H9 (cell line): ENCODE results near the gene HS1BP3. TPM values are rescaled to one million over a fixed set of nuclear protein-coding genes. Genes with fewer than 3 reads are reported as not detected.

Experiments used
- DNase-seq: peaks from one replicate; pipeline ENCODE4 v3.0.0-alpha.2; 2017
- H2AFZ ChIP-seq: one replicate; pipeline ENCODE4 v1.6.1; 2013; ENCODE audit warnings: mild to moderate bottlenecking, low read length, control low read depth, moderate library complexity
- H2AK5ac ChIP-seq: 2 replicates; pipeline ENCODE4 v1.6.1; 2013; ENCODE audit warnings: low read length, control low read depth, mixed read lengths; ENCODE audit not compliant: insufficient read length
- H2BK120ac ChIP-seq: one replicate; pipeline ENCODE4 v1.6.1; 2013; ENCODE audit warnings: low read depth, mild to moderate bottlenecking, low read length, control low read depth, inconsistent platforms; ENCODE audit not compliant: poor library complexity, severe bottlenecking
- H2BK12ac ChIP-seq: 2 replicates; pipeline ENCODE4 v1.6.1; 2013; ENCODE audit warnings: low read length, control low read depth, mixed read lengths, low read depth; ENCODE audit not compliant: insufficient read length
- H2BK15ac ChIP-seq: 2 replicates; pipeline ENCODE4 v1.6.1; 2013; ENCODE audit warnings: low read depth, low read length, control low read depth
- H2BK20ac ChIP-seq: one replicate; pipeline ENCODE4 v1.6.1; 2013; ENCODE audit warnings: low read depth, mild to moderate bottlenecking, low read length, control low read depth, inconsistent platforms; ENCODE audit not compliant: poor library complexity, severe bottlenecking
- H2BK5ac ChIP-seq: 2 replicates; pipeline ENCODE4 v1.6.1; 2013; ENCODE audit warnings: low read length, control low read depth, mixed read lengths; ENCODE audit not compliant: insufficient read length
- H3K14ac ChIP-seq: 2 replicates; pipeline ENCODE4 v1.6.1; 2013; ENCODE audit warnings: low read length, control low read depth; ENCODE audit not compliant: insufficient read depth
- H3K18ac ChIP-seq: 2 replicates; pipeline ENCODE4 v1.6.1; 2013; ENCODE audit warnings: low read depth, mild to moderate bottlenecking, mixed read lengths, low read length, control low read depth; ENCODE audit not compliant: insufficient read length
- H3K23ac ChIP-seq: 2 replicates; pipeline ENCODE4 v1.6.1; 2013; ENCODE audit warnings: low read length, control low read depth, mixed read lengths, low read depth; ENCODE audit not compliant: insufficient read length
- H3K23me2 ChIP-seq: 2 replicates; pipeline ENCODE4 v1.6.1; 2013; ENCODE audit warnings: low read depth, mild to moderate bottlenecking, mixed read lengths, low read length, control low read depth; ENCODE audit not compliant: insufficient read length, poor library complexity, severe bottlenecking
- H3K27ac ChIP-seq: 2 replicates; pipeline ENCODE4 v1.5.1; 2013; ENCODE audit warnings: low read length, control low read depth, mixed read lengths, low read depth; ENCODE audit not compliant: insufficient read length
- H3K27me3 ChIP-seq: 2 replicates; pipeline ENCODE4 v1.6.1; 2013; ENCODE audit warnings: low read length, control low read depth, inconsistent platforms; ENCODE audit not compliant: insufficient read depth
- H3K4ac ChIP-seq: 2 replicates; pipeline ENCODE4 v1.6.1; 2013; ENCODE audit warnings: low read depth, mild to moderate bottlenecking, control low read depth, inconsistent platforms, low read length, moderate library complexity
- H3K4me1 ChIP-seq: 2 replicates; pipeline ENCODE4 v1.6.1; 2013; ENCODE audit warnings: low read length, control low read depth, inconsistent platforms; ENCODE audit not compliant: insufficient read depth
- H3K4me2 ChIP-seq: 2 replicates; pipeline ENCODE4 v1.6.1; 2013; ENCODE audit warnings: low read length, control low read depth, mixed read lengths; ENCODE audit not compliant: insufficient read length, insufficient read depth
- H3K56ac ChIP-seq: 2 replicates; pipeline ENCODE4 v1.6.1; 2013; ENCODE audit warnings: low read depth, mild to moderate bottlenecking, mixed read lengths, low read length, control low read depth; ENCODE audit not compliant: insufficient read length
- H3K79me1 ChIP-seq: 2 replicates; pipeline ENCODE4 v1.6.1; 2013; ENCODE audit warnings: low read depth, mild to moderate bottlenecking, moderate library complexity, low read length, control low read depth, inconsistent platforms; ENCODE audit not compliant: insufficient read depth, poor library complexity, severe bottlenecking
- H3K79me2 ChIP-seq: 2 replicates; pipeline ENCODE4 v1.6.1; 2013; ENCODE audit warnings: low read length, control low read depth, inconsistent platforms; ENCODE audit not compliant: insufficient read depth
- H3K9ac ChIP-seq: 2 replicates; pipeline ENCODE4 v1.6.1; 2013; ENCODE audit warnings: low read length, control low read depth, mixed read lengths; ENCODE audit not compliant: insufficient read length; ENCODE audit errors: extremely low read depth
- H3K9me3 ChIP-seq: one replicate; pipeline ENCODE4 v1.6.1; 2013; ENCODE audit warnings: low read depth, low read length, inconsistent platforms; ENCODE audit not compliant: control insufficient read depth
- H3T11ph ChIP-seq: one replicate; pipeline ENCODE4 v1.6.1; 2013; ENCODE audit warnings: mild to moderate bottlenecking, low read length, control low read depth, inconsistent platforms
- H4K20me1 ChIP-seq: one replicate; pipeline ENCODE4 v1.6.1; 2013; ENCODE audit not compliant: control insufficient read depth, insufficient read length, insufficient read depth
- H4K5ac ChIP-seq: 2 replicates; pipeline ENCODE4 v1.6.1; 2013; ENCODE audit warnings: low read depth, mild to moderate bottlenecking, mixed read lengths, low read length, control low read depth; ENCODE audit not compliant: insufficient read length
- H4K8ac ChIP-seq: replicated peaks from 2 replicates; pipeline ENCODE4 v1.6.1; 2013; ENCODE audit warnings: low read length, control low read depth, mixed read lengths, low read depth; ENCODE audit not compliant: insufficient read length
- H4K91ac ChIP-seq: 2 replicates; pipeline ENCODE4 v1.6.1; 2013; ENCODE audit warnings: low read depth, mild to moderate bottlenecking, moderate library complexity, mixed read lengths, low read length, control low read depth; ENCODE audit not compliant: insufficient read length
- H3K27ac Mint-ChIP-seq, 3 experiments: 2 replicates in 2 of 3; 3 replicates in 1 of 3; pipeline ENCODE4 v1.8.0; 2020 to 2021; ENCODE audit warnings: mixed read lengths in 3 of 3, mild to moderate bottlenecking in 1 of 3, moderate library complexity in 1 of 3
- H3K27me3 Mint-ChIP-seq: 2 replicates; pipeline ENCODE4 v1.8.0; 2021; ENCODE audit warnings: low read depth, mild to moderate bottlenecking, moderate library complexity, mixed read lengths
- H3K36me3 Mint-ChIP-seq, 3 experiments: 2 replicates in 2 of 3; 3 replicates in 1 of 3; pipeline ENCODE4 v1.8.0; 2020 to 2021; ENCODE audit warnings: low read depth in 3 of 3, mixed read lengths in 3 of 3; ENCODE audit not compliant: insufficient read depth in 1 of 3
- H3K4me1 Mint-ChIP-seq, 2 experiments: 2 replicates each; pipeline ENCODE4 v1.8.0; 2020; ENCODE audit warnings: mixed read lengths in 2 of 2
- H3K4me3 Mint-ChIP-seq, 2 experiments: 2 replicates in 1 of 2; 3 replicates in 1 of 2; pipeline ENCODE4 v1.8.0; 2020 to 2021; ENCODE audit warnings: mild to moderate bottlenecking in 2 of 2, mixed read lengths in 2 of 2, moderate library complexity in 1 of 2
- H3K9me3 Mint-ChIP-seq, 2 experiments: 2 replicates in 1 of 2; 3 replicates in 1 of 2; pipeline ENCODE4 v1.8.0; 2020; ENCODE audit warnings: mild to moderate bottlenecking in 2 of 2, mixed read lengths in 2 of 2, moderate library complexity in 1 of 2
- WGBS: extraction: QIAGEN DNeasy Blood & Tissue Kit; methylation state at CpG from one replicate; pipeline ENCODE4 v1.1.7; 2013; ENCODE audit warnings: missing lambda C conversion rate, low lambda C conversion rate, mixed read lengths; ENCODE audit not compliant: insufficient read length; ENCODE audit errors: extremely low coverage; 5-methylcytosine and 5-hydroxymethylcytosine counted together
- total RNA-seq: library from RNA; stranded (reverse); gene quantifications from 2 replicates; pipeline ENCODE4 v1.2.1, GENCODE V29; 2021
- TF ChIP-seq, protein P1 (sequence below): fragments of 200-600 bp; sonication (generic); conservative IDR thresholded peaks from 3 replicates; pipeline ENCODE4 v1.8.0; 2021; ENCODE audit warnings: antibody characterized with exemption, mild to moderate bottlenecking

HS1BP3 gene
- total RNA-seq, 1 experiment from 2014 or later, result 11.1 TPM

GRCh38 chr2:20609349-20609994, 41.4 kb downstream of the HS1BP3 start:
- DNase-seq, result no peak

More at GRCh38 chr2:20609349-20609994, 41.4 kb downstream of the HS1BP3 start:
- H3K27ac ChIP-seq, result no peak overlapping the region
- no peaks in the 10 kb centered on the region for H4K20me1 ChIP-seq
- no peak overlapping the region for H3K23ac ChIP-seq
- H2AFZ ChIP-seq, result no peak overlapping the region
- H4K8ac ChIP-seq, result no peak overlapping the region
- no peaks in the 10 kb centered on the region for H3K27me3 ChIP-seq
- H4K91ac ChIP-seq, result peak overlapping the region; percentile 5
- H3T11ph ChIP-seq, result no peak overlapping the region
- H3K9ac ChIP-seq, result no peak overlapping the region
- H2BK12ac ChIP-seq, result no peak overlapping the region
- no peaks in the 10 kb centered on the region for H3K79me1 ChIP-seq
- no peak overlapping the region for H3K14ac ChIP-seq
- no peak overlapping the region for H3K4me3 Mint-ChIP-seq
- H2AK5ac ChIP-seq, result no peak overlapping the region
- no peak overlapping the region for H2BK120ac ChIP-seq
- no peak overlapping the region for H2BK5ac ChIP-seq
- WGBS, result no CpG with 5 or more reads among the region's 7 CpGs
- no peak overlapping the region for H2BK15ac ChIP-seq
- H4K5ac ChIP-seq, result no peak overlapping the region
- peaks cover 2% of the 10 kb centered on the region; the same call in 1 of the 2 replicates for H3K27me3 Mint-ChIP-seq
- no peak overlapping the region for H3K27ac Mint-ChIP-seq
- H3K4me1 ChIP-seq, result no peaks in the 10 kb centered on the region; the same call in 1 of the 2 replicates
- TF ChIP-seq, protein P1, sequence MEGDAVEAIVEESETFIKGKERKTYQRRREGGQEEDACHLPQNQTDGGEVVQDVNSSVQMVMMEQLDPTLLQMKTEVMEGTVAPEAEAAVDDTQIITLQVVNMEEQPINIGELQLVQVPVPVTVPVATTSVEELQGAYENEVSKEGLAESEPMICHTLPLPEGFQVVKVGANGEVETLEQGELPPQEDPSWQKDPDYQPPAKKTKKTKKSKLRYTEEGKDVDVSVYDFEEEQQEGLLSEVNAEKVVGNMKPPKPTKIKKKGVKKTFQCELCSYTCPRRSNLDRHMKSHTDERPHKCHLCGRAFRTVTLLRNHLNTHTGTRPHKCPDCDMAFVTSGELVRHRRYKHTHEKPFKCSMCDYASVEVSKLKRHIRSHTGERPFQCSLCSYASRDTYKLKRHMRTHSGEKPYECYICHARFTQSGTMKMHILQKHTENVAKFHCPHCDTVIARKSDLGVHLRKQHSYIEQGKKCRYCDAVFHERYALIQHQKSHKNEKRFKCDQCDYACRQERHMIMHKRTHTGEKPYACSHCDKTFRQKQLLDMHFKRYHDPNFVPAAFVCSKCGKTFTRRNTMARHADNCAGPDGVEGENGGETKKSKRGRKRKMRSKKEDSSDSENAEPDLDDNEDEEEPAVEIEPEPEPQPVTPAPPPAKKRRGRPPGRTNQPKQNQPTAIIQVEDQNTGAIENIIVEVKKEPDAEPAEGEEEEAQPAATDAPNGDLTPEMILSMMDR, result no peak
- peaks cover 0 to 11% (median 0%) of the 10 kb centered on the region in 3 experiments; a peak in 4 of 7 replicates for H3K36me3 Mint-ChIP-seq
- H2BK20ac ChIP-seq, result no peak overlapping the region
- no peak overlapping the region for H3K18ac ChIP-seq
- no peaks in the 10 kb centered on the region for H3K79me2 ChIP-seq
- no peaks in the 10 kb centered on the region for H3K9me3 ChIP-seq
- H3K9me3 Mint-ChIP-seq, result peaks cover 2 to 8% of the 10 kb centered on the region in 2 experiments; a peak in 4 of 5 replicates
- no peak overlapping the region for H3K4ac ChIP-seq
- H3K4me1 Mint-ChIP-seq, result peaks cover 13 to 19% of the 10 kb centered on the region in 2 experiments
- no peak overlapping the region for H3K56ac ChIP-seq
- no peak overlapping the region for H3K4me2 ChIP-seq
- peaks cover 3% of the 10 kb centered on the region for H3K23me2 ChIP-seq
